AG09319 (cell line): ENCODE measurements around the gene CPNE4.

Experiments used
- DNase-seq: peaks from one replicate; pipeline ENCODE4 v3.0.0-alpha.2; 2010; ENCODE audit warnings: low read depth; ENCODE audit errors: extremely low read depth
- TF ChIP-seq, protein P1 (sequence below): IDR thresholded peaks from 2 replicates; pipeline ENCODE4 v1.5.1; 2011; ENCODE audit warnings: low read depth, mild to moderate bottlenecking, inconsistent platforms, low read length, moderate library complexity

CPNE4 gene

DNA sequence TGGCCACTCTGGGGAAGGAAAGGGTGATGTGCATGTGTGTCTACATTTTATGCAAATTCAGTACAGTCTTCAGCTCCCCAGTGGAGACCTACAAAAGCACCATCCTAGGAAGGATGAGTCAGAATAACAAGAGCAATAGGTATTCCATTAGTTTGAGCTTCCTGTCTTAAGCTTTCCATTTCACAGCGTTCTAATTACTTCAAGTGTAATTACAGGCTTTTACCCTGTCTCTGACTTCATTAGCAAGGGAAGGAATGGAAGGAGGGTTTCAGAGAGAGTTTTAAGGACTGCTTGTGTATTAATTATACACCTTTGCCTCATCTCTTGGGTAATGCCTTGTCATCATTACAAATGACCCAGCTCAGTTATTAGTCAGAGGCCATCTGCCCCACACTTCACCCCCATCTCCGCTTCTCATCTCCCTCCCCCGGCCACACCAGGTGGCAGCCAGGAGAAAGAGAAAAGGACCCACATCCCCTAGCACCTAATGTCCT, 329.2 kb downstream of the CPNE4 start:
- TF ChIP-seq, protein P1, sequence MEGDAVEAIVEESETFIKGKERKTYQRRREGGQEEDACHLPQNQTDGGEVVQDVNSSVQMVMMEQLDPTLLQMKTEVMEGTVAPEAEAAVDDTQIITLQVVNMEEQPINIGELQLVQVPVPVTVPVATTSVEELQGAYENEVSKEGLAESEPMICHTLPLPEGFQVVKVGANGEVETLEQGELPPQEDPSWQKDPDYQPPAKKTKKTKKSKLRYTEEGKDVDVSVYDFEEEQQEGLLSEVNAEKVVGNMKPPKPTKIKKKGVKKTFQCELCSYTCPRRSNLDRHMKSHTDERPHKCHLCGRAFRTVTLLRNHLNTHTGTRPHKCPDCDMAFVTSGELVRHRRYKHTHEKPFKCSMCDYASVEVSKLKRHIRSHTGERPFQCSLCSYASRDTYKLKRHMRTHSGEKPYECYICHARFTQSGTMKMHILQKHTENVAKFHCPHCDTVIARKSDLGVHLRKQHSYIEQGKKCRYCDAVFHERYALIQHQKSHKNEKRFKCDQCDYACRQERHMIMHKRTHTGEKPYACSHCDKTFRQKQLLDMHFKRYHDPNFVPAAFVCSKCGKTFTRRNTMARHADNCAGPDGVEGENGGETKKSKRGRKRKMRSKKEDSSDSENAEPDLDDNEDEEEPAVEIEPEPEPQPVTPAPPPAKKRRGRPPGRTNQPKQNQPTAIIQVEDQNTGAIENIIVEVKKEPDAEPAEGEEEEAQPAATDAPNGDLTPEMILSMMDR: no peak
- DNase-seq: no peak

GRCh38 chr3:131705099-131705498, 329.7 kb downstream of the CPNE4 start:
- TF ChIP-seq, protein P1: no peak
- no peak for DNase-seq

GRCh38 chr3:131704098-131704497, 330.7 kb downstream of the CPNE4 start:
- DNase-seq: no peak
- TF ChIP-seq, protein P1: no peak

GRCh38 chr3:131702146-131702545, 332.7 kb downstream of the CPNE4 start:
- TF ChIP-seq, protein P1: no peak
- DNase-seq: no peak

GRCh38 chr3:131701153-131701770, 333.6 kb downstream of the CPNE4 start:
- TF ChIP-seq, protein P1: no peak
- DNase-seq: no peak

DNA sequence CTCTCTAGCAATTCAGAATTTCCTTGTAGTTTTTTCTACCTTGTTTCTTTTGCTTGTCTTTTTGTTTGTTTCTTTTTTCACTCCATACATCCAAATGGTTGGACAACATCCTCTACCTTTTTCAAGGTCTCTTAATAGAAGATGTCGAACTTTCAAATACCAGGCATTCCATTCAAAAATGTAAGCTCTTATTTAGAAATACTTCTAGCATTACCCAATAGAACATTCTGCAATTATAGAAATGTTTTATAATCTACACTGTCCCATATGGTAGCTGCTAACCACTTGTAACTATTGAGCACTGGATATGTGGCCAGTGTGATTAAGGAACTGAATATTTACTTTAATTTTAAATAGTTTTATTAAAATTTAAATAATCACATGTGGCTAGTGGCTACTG, 335.8 kb downstream of the CPNE4 start:
- DNase-seq: no peak
- TF ChIP-seq, protein P1: no peak

GRCh38 chr3:131694376-131694775, 340.4 kb downstream of the CPNE4 start:
- no peak for DNase-seq
- TF ChIP-seq, protein P1: no peak
